DOHH2 (cell line): Measurements from ENCODE around the gene LIN37.

Experiments used
- EZH2phosphoT487 ChIP-seq: fragments of 200-600 bp; sonication (generic); IDR thresholded peaks from 2 replicates; pipeline ENCODE4 v1.6.1; 2017; ENCODE audit warnings: borderline replicate concordance, mild to moderate bottlenecking, antibody characterized with exemption, low read length, moderate library complexity, mixed read lengths
- TF ChIP-seq, protein P1 (sequence below): fragments of 200-600 bp; sonication (generic); IDR thresholded peaks from one replicate; pipeline ENCODE4 v1.5.1; 2014; ENCODE audit warnings: antibody characterized with exemption, mild to moderate bottlenecking, low read depth, low read length; ENCODE audit not compliant: poor library complexity, severe bottlenecking

DNA sequence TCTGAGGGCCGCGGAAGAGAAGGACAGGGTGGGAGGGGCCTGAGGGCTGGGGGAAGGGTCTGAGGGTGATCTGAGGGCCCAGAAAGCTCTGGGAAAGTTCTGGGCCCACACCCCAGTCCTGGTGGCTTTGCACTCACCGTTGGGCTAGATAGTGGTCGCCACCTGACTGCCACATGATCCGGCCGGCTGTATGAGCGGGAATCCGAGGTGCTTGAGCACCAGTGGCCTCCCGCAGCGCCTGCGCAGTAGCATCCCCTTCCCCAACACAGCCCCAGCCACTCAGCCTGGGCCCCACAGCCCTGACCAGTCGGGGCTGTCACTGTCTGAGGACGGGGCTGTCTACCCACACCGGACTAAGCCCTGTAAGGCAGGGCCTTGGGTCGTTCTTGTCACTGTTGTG, 49.3 kb downstream of the LIN37 start:
- TF ChIP-seq, protein P1, sequence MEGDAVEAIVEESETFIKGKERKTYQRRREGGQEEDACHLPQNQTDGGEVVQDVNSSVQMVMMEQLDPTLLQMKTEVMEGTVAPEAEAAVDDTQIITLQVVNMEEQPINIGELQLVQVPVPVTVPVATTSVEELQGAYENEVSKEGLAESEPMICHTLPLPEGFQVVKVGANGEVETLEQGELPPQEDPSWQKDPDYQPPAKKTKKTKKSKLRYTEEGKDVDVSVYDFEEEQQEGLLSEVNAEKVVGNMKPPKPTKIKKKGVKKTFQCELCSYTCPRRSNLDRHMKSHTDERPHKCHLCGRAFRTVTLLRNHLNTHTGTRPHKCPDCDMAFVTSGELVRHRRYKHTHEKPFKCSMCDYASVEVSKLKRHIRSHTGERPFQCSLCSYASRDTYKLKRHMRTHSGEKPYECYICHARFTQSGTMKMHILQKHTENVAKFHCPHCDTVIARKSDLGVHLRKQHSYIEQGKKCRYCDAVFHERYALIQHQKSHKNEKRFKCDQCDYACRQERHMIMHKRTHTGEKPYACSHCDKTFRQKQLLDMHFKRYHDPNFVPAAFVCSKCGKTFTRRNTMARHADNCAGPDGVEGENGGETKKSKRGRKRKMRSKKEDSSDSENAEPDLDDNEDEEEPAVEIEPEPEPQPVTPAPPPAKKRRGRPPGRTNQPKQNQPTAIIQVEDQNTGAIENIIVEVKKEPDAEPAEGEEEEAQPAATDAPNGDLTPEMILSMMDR, result no peak
- no peak for TF ChIP-seq EZH2phosphoT487
